Measurements from ENCODE around the gene CPS1. TPM values are rescaled to one million over a fixed set of nuclear protein-coding genes. Genes with fewer than 3 reads are reported as not detected.

Gene CPS1
- total and polyA plus RNA-seq, 2 of the 4 experiments (the other 2 are of a cell fraction) = 5.4 to 20.1 TPM

- Histone ChIP-seq H3K4ac (ENCODE audit: low read depth, low read length) (no peak overlapping the region), H3K4me3 (ENCODE audit: insufficient read depth, low read depth, low read length) (no peak overlapping the region), H3K4me1 (ENCODE audit: control insufficient read depth, insufficient read depth, low read length) (no peaks in the 10 kb centered on the region), H3K79me1 (ENCODE audit: low read depth in 1 of 2, low read length in 2 of 2) (no peaks in the 10 kb centered on the region), H4K5ac (ENCODE audit: low read depth, low read length) (no peak overlapping the region), H3K36me3 (ENCODE audit: control insufficient read depth, insufficient read depth, low read length) (no peaks in the 10 kb centered on the region), H3K9ac (ENCODE audit: low read depth, low read length) (no peak overlapping the region), H4K91ac (ENCODE audit: insufficient read depth, low read depth, low read length) (no peak overlapping the region), H3K9me1 (ENCODE audit: insufficient read depth, low read length) (no peaks in the 10 kb centered on the region), H2AFZ (replicated peaks; ENCODE audit: low read length, poor library complexity) (no peak overlapping the region), H2AK5ac (ENCODE audit: low read depth, low read length) (no peak overlapping the region), H2BK15ac (ENCODE audit: low read depth, low read length) (no peak overlapping the region), H2BK120ac (ENCODE audit: low read depth, low read length) (no peak overlapping the region), H3K4me2 (ENCODE audit: low read depth, low read length) (no peak overlapping the region), H4K8ac (ENCODE audit: low read depth in 2 of 2, low read length in 2 of 2) (no peak overlapping the region), H2BK20ac (ENCODE audit: low read depth, low read length) (no peak overlapping the region), H3K23ac (ENCODE audit: low read depth, low read length) (no peak overlapping the region), H2AK9ac (replicated peaks; ENCODE audit: low read depth, low read length, poor library complexity) (no peak overlapping the region), H3K18ac (ENCODE audit: low read depth, low read length) (no peak overlapping the region), H3K27me3 (ENCODE audit: control insufficient read depth, insufficient read depth, low read length) (no peaks in the 10 kb centered on the region), H3K9me3 (ENCODE audit: control insufficient read depth, insufficient read depth, low read length) (no peaks in the 10 kb centered on the region), H3K27ac (ENCODE audit: insufficient read depth, low read length) (no peak overlapping the region), H3K14ac (replicated peaks; ENCODE audit: low read depth, low read length) (no peak overlapping the region), H3K56ac (ENCODE audit: extremely low read depth, insufficient read depth, low read length) (no peak overlapping the region), H2BK5ac (ENCODE audit: low read depth, low read length, poor library complexity, severe bottlenecking) (no peak overlapping the region), H4K20me1 (ENCODE audit: insufficient read depth, low read length) (no peaks in the 10 kb centered on the region)
- ChIA-PET CTCF (no interaction called here), POLR2A (ENCODE audit: unreplicated experiment) (no interaction called here)
- intact Hi-C loops (cut with micrococcal nuclease) = no loop called here
- no peak for ATAC-seq (ENCODE audit: low read depth)
- in situ Hi-C loops (cut with MboI; ENCODE audit: low sequenced_read_pairs) = no loop called here
- DNase-seq = no peak
- TF ChIP-seq CEBPB (IDR thresholded peaks at IDR 0.05; ENCODE audit: low read depth, low read length) (no peak), RAD21 (IDR thresholded peaks at IDR 0.05; ENCODE audit: low read length) (no peak), NFE2L2 (IDR thresholded peaks at IDR 0.05; ENCODE audit: low read depth, low read length) (no peak), RFX5 (IDR thresholded peaks at IDR 0.05; ENCODE audit: low read depth, low read length) (no peak), CTCF (conservative IDR thresholded peaks at IDR 0.05; ENCODE audit: low read depth, low read length) (no peak), MAFK (IDR thresholded peaks at IDR 0.05; ENCODE audit: low read depth, low read length) (no peak), CHD1 (IDR thresholded peaks at IDR 0.05; ENCODE audit: low read depth, low read length) (no peak), POLR2A (IDR thresholded peaks at IDR 0.05; ENCODE audit: low read depth, low read length) (no peak), RCOR1 (IDR thresholded peaks at IDR 0.05; ENCODE audit: insufficient replicate concordance, low read length) (no peak), MXI1 (IDR thresholded peaks at IDR 0.05; ENCODE audit: borderline replicate concordance, low read depth, low read length) (no peak), MAZ (IDR thresholded peaks at IDR 0.05; ENCODE audit: borderline replicate concordance, low read depth, low read length) (no peak), SMC3 (IDR thresholded peaks at IDR 0.05; ENCODE audit: low read depth, low read length) (no peak), BHLHE40 (IDR thresholded peaks at IDR 0.05; ENCODE audit: low read depth, low read length) (no peak), FOS (IDR thresholded peaks at IDR 0.05; ENCODE audit: low read depth, low read length) (no peak)
- TF ChIP-seq, protein P1, sequence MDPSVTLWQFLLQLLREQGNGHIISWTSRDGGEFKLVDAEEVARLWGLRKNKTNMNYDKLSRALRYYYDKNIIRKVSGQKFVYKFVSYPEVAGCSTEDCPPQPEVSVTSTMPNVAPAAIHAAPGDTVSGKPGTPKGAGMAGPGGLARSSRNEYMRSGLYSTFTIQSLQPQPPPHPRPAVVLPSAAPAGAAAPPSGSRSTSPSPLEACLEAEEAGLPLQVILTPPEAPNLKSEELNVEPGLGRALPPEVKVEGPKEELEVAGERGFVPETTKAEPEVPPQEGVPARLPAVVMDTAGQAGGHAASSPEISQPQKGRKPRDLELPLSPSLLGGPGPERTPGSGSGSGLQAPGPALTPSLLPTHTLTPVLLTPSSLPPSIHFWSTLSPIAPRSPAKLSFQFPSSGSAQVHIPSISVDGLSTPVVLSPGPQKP (IDR thresholded peaks at IDR 0.05; ENCODE audit: borderline replicate concordance, low read depth, low read length) = no peak
- TF ChIP-seq, protein P2, sequence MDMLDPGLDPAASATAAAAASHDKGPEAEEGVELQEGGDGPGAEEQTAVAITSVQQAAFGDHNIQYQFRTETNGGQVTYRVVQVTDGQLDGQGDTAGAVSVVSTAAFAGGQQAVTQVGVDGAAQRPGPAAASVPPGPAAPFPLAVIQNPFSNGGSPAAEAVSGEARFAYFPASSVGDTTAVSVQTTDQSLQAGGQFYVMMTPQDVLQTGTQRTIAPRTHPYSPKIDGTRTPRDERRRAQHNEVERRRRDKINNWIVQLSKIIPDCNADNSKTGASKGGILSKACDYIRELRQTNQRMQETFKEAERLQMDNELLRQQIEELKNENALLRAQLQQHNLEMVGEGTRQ (IDR thresholded peaks at IDR 0.05; ENCODE audit: low read depth, low read length) = no peak
- no TSS peak for BruUV-seq (replicated peaks)
- dilution Hi-C loops (cut with HindIII; ENCODE audit: low sequenced_read_pairs, unreplicated experiment) = no loop called here
These were observed 104.4 kb downstream of the CPS1 start for GRCh38 chr2:210660751-210661150.

Data from IMR-90 (cell line).